Naive B cell (primary cell): ENCODE measurements around the gene STMN3. TPM values are rescaled to one million over a fixed set of nuclear protein-coding genes. Genes with fewer than 3 reads are reported as not detected.
"Not testable (repeated sequence)": the region's sequence is repeated elsewhere in the genome, so short reads cannot be mapped to it uniquely, and the experiment has no call there.

Source experiments
- ATAC-seq, 2 donors: fragments of 150-1000 bp; cut with Tn5 transposase; 2 replicates each; pipeline ENCODE4 v1.10.0; 2021; ENCODE audit warnings: low read depth in 2 of 2, mild to moderate bottlenecking in 2 of 2, moderate library complexity in 2 of 2
- DNase-seq: peaks from one replicate; pipeline ENCODE4 v3.0.0; 2022
- H3K27ac Mint-ChIP-seq, 6 donors: one replicate each; pipeline ENCODE4 v1.8.0; 2020 to 2022; ENCODE audit warnings: mild to moderate bottlenecking in 6 of 6, mixed read lengths in 6 of 6, moderate library complexity in 5 of 6, inconsistent platforms in 2 of 6
- H3K27me3 Mint-ChIP-seq, 3 donors: one replicate each; pipeline ENCODE4 v1.8.0; 2021 to 2022; ENCODE audit warnings: mixed read lengths in 3 of 3, mild to moderate bottlenecking in 1 of 3
- H3K36me3 Mint-ChIP-seq, 2 donors: one replicate each; pipeline ENCODE4 v1.8.0; 2020 to 2022; ENCODE audit warnings: mixed read lengths in 2 of 2, inconsistent platforms in 1 of 2, mild to moderate bottlenecking in 1 of 2
- H3K4me1 Mint-ChIP-seq, 3 donors: one replicate each; pipeline ENCODE4 v1.8.0; 2020 to 2022; ENCODE audit warnings: mixed read lengths in 3 of 3, inconsistent platforms in 1 of 3, mild to moderate bottlenecking in 1 of 3, moderate library complexity in 1 of 3
- H3K4me3 Mint-ChIP-seq, 8 donors: one replicate each; pipeline ENCODE4 v1.8.0; 2020 to 2022; ENCODE audit warnings: mild to moderate bottlenecking in 8 of 8, mixed read lengths in 8 of 8, moderate library complexity in 8 of 8, inconsistent platforms in 2 of 8
- H3K9me3 Mint-ChIP-seq, 7 donors: one replicate each; pipeline ENCODE4 v1.8.0; 2020 to 2022; ENCODE audit warnings: mixed read lengths in 7 of 7, mild to moderate bottlenecking in 5 of 7, inconsistent platforms in 2 of 7, moderate library complexity in 1 of 7
- polyA plus RNA-seq, 6 donors: library from polyadenylated mRNA; unstranded; fragments of 300-500 nt; fragmentation: Illumina TruSeq; gene quantifications; one replicate each; pipeline ENCODE4 v1.2.3, GENCODE V29; 2021; ENCODE audit warnings: low read depth in 6 of 6

Gene STMN3
- polyA plus RNA-seq, 6 donors from 2014 or later = 1.2 to 4.2 (median 2.5) TPM

- H3K27me3 Mint-ChIP-seq = no peaks in the 10 kb centered on the region
- peak overlapping the region in 7 of 8 donors; percentile 61 to 90 (median 87) for H3K4me3 Mint-ChIP-seq
- H3K4me1 Mint-ChIP-seq = peaks cover 10 to 26% (median 11%) of the 10 kb centered on the region in 3 donors
- DNase-seq (no peak), ATAC-seq (peak; percentile 49 to 54)
- H3K36me3 Mint-ChIP-seq = no peaks in the 10 kb centered on the region
- H3K27ac Mint-ChIP-seq = no peak overlapping the region
- H3K9me3 Mint-ChIP-seq = no peaks in the 10 kb centered on the region
Observed at GRCh38 chr20:63652192-63652980, 838 bp downstream of the STMN3 start.

DNA sequence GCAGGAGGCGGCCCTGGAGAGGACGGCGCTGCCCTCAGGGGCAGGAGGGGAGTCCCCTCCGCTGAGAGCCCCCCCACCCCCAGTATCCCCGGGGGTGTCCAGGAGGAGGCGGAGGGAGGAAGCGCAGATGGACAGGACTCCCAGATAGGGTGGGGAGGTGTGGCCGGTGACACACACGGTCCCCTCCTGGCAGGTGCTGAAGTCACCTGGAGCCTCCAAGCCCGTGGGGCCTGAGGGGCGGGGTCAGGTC lies 1.4 kb downstream of the STMN3 start:
- peak; percentile 37 to 40 for ATAC-seq
- peak overlapping the region; percentile 84 to 90 (median 88) for H3K4me3 Mint-ChIP-seq
- H3K9me3 Mint-ChIP-seq = no peaks in the 10 kb centered on the region
- no peak for DNase-seq
- H3K27me3 Mint-ChIP-seq = no peaks in the 10 kb centered on the region
- H3K27ac Mint-ChIP-seq = peak overlapping the region in 1 of 6 donors; percentile 68
- no peaks in the 10 kb centered on the region for H3K36me3 Mint-ChIP-seq
- peaks cover 10 to 26% (median 11%) of the 10 kb centered on the region in 3 donors for H3K4me1 Mint-ChIP-seq

- H3K27me3 Mint-ChIP-seq, ATAC-seq, H3K36me3 Mint-ChIP-seq, H3K9me3 Mint-ChIP-seq, H3K27ac Mint-ChIP-seq, DNase-seq, H3K4me3 Mint-ChIP-seq: not testable (repeated sequence)
- H3K4me1 Mint-ChIP-seq = peaks cover 10 to 26% (median 11%) of the 10 kb centered on the region in 3 donors
Observed at GRCh38 chr20:63650486-63650885, 2.7 kb downstream of the STMN3 start.

DNA sequence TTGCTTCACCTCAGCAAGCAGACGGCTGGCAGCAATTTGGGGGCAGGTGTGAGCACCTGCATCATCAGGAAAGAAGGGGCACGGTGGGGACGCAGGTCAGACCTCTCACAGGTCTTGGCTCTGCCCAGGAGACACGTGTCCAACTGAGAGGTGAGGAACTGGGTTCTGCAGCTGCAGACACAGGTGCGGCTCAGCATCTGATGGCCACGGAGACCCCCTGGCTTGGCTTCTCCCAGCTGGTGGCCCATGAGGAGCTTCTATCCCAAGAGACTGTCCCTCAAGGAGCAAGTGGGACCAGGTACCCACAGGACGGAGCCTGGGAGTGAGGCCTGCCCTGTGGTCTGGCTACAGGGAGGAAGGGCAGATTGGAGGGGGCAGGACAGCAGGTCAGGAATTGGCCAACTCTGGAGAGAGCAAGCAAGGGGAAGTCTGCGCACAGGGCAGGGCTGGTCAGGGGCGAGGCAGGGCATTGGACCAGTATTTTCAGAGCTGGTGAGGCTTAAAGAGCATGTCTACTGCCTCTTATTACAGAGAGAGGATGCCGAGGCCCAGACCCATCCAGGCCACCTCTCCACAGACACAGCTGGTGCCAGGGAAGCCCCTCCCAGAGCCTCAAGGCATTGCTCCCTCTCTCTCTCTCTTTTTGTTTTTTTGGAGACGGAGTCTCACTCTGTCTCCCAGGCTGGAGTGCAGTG lies 4.2 kb downstream of the STMN3 start:
- Mint-ChIP-seq H3K4me1 (peaks cover 5 to 19% (median 15%) of the 10 kb centered on the region in 3 donors), H3K27ac (no peak overlapping the region), H3K9me3 (no peaks in the 10 kb centered on the region), H3K27me3 (no peaks in the 10 kb centered on the region), H3K36me3 (no peaks in the 10 kb centered on the region), H3K4me3 (peak overlapping the region in 1 of 8 donors; percentile 35)
- no peak for DNase-seq
- no peak for ATAC-seq

DNA sequence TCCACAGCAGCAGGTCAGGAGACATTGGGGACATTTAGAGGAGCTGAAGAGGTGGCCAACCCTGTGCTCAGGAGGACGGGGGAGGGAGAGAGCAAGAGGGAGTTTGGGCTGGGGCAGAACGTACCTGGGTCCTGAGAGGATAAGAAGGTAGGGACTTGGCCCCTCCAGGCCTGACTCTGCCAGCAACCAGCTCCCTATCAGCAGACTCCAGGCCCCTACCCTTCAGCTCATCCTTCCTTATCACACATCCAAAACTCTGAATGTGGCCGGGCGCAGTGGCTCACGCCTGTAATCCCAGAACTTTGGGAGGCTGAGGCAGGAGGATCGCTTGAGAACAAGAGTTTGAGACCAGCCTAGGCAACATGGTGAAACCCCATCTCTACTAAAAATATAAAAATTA lies 5.0 kb downstream of the STMN3 start:
- H3K36me3 Mint-ChIP-seq = no peaks in the 10 kb centered on the region
- ATAC-seq (no peak), DNase-seq (no peak)
- peaks cover under 1 to 23% (median 13%) of the 10 kb centered on the region in 3 donors for H3K4me1 Mint-ChIP-seq
- H3K9me3 Mint-ChIP-seq = no peaks in the 10 kb centered on the region
- H3K27ac Mint-ChIP-seq = no peak overlapping the region
- H3K27me3 Mint-ChIP-seq = no peaks in the 10 kb centered on the region
- H3K4me3 Mint-ChIP-seq = peak overlapping the region in 1 of 8 donors; percentile 11

DNA sequence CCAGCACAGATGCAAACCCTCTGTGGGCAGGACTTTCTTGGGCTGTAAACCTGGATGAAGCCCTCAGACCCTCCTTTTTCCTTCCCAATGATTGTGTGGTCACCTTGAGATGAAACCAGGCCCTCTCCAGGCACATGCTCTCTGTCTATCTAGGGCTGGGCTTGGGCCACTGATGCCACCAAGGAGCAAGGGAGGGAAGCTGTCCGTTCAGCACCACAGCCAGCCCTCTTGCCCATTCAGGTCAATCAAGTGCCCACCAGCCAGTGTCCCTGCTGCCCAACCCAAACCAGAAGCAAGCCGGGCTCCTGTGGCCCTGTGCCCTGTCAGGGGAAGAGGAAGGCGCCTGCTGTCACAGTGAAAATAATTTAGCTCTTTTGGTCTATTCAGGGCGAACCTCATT lies 8.0 kb downstream of the STMN3 start:
- DNase-seq (no peak), ATAC-seq (no peak)
- Mint-ChIP-seq H3K27me3 (no peaks in the 10 kb centered on the region), H3K4me3 (peak overlapping the region in 1 of 8 donors; percentile 36), H3K9me3 (no peaks in the 10 kb centered on the region), H3K36me3 (no peaks in the 10 kb centered on the region), H3K27ac (peak overlapping the region in 1 of 6 donors; percentile 61), H3K4me1 (peaks cover 2 to 15% (median 14%) of the 10 kb centered on the region in 3 donors)

GRCh38 chr20:63643946-63644345 lies 9.3 kb downstream of the STMN3 start:
- Mint-ChIP-seq H3K4me3 (peak overlapping the region in 4 of 8 donors; percentile 16 to 75 (median 50)), H3K27me3 (no peaks in the 10 kb centered on the region), H3K4me1 (peaks cover 12 to 27% (median 24%) of the 10 kb centered on the region in 3 donors), H3K9me3 (no peaks in the 10 kb centered on the region), H3K27ac (peak overlapping the region in 4 of 6 donors; percentile 36 to 95 (median 47)), H3K36me3 (no peaks in the 10 kb centered on the region)
- DNase-seq (no peak), ATAC-seq (no peak)

DNA sequence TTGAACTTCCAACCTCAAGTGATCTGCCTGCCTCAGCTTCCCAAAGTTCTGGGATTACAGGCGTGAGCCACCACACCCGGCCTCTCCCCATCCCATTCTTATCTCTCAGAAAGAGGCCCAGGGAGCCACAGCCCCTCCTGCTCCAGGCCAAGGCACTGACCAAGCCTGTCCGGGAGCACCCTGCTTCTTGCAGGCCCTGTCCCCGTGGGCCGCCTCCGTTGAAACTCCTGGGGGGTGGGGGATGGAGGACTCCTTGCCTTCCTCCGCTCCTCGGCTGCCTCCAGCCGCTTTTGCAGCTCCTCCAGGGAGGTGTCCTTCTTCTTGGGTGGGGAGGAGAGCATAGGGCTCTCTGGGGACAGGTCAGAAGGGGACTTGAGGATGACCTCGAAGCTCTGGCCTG lies 9.7 kb downstream of the STMN3 start:
- Mint-ChIP-seq H3K27ac (peak overlapping the region in 4 of 6 donors; percentile 71 to 95 (median 93)), H3K27me3 (no peaks in the 10 kb centered on the region), H3K9me3 (no peaks in the 10 kb centered on the region), H3K4me3 (peak overlapping the region; percentile 35 to 85 (median 74)), H3K36me3 (no peaks in the 10 kb centered on the region), H3K4me1 (peaks cover 16 to 30% (median 25%) of the 10 kb centered on the region in 3 donors)
- DNase-seq = no peak
- no peak for ATAC-seq

DNA sequence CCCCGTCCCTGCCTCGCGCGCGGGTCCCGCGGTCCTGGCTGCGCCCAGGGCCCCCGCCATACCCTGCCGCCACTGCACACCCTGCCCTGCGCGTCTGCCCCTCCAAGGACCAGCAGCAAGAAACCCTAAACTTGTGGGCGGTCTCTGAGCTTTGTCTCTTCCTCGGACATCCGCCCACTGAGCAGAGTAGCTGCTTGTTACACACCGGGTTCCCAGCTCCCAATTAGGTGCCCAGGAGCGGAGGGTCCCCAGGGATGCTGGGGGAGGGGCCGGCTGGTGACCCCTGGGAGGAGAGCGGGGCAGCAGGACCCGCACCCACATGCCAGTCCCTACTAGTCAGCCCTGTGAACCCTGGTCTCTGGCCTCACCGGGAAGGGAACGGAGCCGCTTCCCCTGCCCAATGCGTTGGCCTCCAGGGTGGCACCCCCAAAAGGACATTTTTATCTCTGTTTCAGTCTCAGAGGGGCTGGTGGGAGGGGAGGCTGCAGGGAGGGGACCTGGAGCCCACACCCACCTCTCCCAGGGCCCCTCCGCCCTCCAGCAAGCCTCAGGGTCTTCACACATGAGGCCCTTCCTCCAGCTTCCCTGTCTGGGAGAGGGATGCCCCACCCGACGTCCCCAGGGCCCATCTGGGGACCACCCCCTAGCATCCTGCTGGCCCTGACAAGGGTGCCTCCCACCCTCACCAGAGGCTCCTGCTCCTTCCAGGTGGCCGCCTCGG lies 10.5 kb downstream of the STMN3 start:
- Mint-ChIP-seq H3K4me3 (peak overlapping the region; percentile 64 to 85 (median 74)), H3K27ac (peak overlapping the region; percentile 77 to 95 (median 91)), H3K36me3 (no peaks in the 10 kb centered on the region), H3K27me3 (no peaks in the 10 kb centered on the region), H3K9me3 (no peaks in the 10 kb centered on the region), H3K4me1 (peaks cover 23 to 37% (median 29%) of the 10 kb centered on the region in 3 donors)
- DNase-seq (no peak), ATAC-seq (no peak)

DNA sequence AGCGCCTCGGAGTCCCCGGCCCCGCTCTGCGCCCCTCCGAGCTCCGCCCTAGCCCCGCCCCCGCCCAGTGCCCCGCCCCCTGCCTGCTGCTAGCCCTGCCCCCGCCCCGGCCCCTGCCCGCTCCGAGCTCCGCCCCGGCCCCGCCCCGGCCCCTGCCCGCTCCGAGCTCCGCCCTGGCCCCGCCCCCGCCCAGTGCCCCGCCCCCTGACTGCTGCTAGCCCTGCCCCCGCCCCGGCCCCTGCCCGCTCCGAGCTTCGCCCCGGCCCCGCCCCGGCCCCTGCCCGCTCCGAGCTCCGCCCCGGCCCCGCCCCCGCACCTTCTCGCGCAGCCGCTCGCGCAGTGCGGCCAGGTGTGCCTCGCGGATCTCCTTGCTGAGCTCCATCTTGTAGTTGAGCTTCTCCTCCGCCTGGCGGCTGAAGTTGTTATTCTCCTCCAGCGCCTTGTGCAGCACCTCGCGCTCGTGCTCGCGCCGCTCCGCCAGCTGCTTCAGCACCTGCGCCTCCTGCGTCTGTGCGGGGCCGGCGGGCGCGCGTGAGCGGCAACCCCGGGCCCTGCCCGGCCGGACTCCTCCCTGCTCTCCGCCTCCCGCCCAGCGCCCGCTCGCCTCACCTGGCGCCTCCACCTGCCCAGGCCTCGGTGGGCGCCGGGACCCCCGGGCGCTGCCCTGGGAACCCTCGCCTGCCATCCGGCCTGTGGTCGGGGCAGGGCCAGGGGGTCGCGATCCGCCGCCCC lies 11.3 kb downstream of the STMN3 start:
- ATAC-seq = peak; percentile 80
- Mint-ChIP-seq H3K9me3 (no peaks in the 10 kb centered on the region), H3K27me3 (no peaks in the 10 kb centered on the region), H3K27ac (peak overlapping the region; percentile 21 to 97 (median 94)), H3K4me1 (peaks cover 29 to 44% (median 30%) of the 10 kb centered on the region in 3 donors), H3K36me3 (no peaks in the 10 kb centered on the region), H3K4me3 (peak overlapping the region; percentile 51 to 92 (median 78))
- peak; percentile 95 for DNase-seq

DNA sequence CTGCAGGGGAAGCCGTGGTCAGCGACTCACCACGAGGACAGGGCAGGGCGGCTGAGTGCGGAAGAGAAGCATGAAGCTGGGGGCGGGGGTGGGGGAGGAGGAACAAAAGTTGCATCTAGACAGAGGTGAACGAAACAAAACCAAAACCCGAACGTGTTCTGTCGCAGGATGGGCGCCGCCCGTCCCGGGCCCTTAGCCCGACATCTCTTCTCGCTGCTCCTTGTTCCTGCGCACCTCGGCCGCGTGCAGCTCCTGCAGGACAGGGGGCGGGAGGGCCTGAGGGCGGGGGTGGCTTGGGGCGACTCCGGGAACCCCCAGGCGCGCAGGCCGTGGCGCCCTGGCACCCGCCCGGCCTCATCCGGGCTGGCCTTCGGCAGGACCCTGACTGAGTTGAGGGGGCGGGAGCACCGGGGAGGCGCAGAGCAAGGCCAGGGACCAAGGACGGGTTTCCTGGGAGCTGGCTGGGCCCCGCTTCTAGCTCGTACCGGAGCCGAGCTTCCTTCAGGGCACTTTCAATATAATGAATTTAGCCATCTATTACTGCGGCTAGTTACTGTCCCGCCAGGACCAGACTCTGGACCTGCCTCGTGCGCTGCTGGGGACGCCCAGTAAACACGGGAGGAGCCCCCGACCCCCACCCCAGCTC lies 12.0 kb downstream of the STMN3 start:
- Mint-ChIP-seq H3K9me3 (no peaks in the 10 kb centered on the region), H3K36me3 (no peaks in the 10 kb centered on the region), H3K27ac (peak overlapping the region in 4 of 6 donors; percentile 49 to 95 (median 78)), H3K27me3 (no peaks in the 10 kb centered on the region), H3K4me1 (peaks cover 29 to 47% (median 32%) of the 10 kb centered on the region in 3 donors), H3K4me3 (peak overlapping the region; percentile 75 to 92 (median 85))
- ATAC-seq = peak; percentile 34 to 35
- DNase-seq = peak; percentile 64

- H3K27me3 Mint-ChIP-seq, ATAC-seq, DNase-seq, H3K9me3 Mint-ChIP-seq, H3K36me3 Mint-ChIP-seq: not testable (repeated sequence)
- Mint-ChIP-seq H3K4me3 (peak overlapping the region; percentile 77 to 97 (median 92)), H3K4me1 (peaks cover 31 to 49% (median 35%) of the 10 kb centered on the region in 3 donors), H3K27ac (peak overlapping the region in 4 of 6 donors; percentile 33 to 98 (median 77))
Observed at GRCh38 chr20:63640686-63641085, 12.5 kb downstream of the STMN3 start.
